WTC11 (cell line): ENCODE data around the gene USH2A. TPM values are rescaled to one million over a fixed set of nuclear protein-coding genes. Genes with fewer than 3 reads are reported as not detected.

Source experiments
- ARID4B ChIP-seq: sonication (generic); formaldehyde crosslinking; IDR thresholded peaks from 2 replicates; pipeline ENCODE4 v1.8.0; 2023; ENCODE audit warnings: missing genetic modification reagents, mild to moderate bottlenecking, borderline replicate concordance
- CBFB ChIP-seq: sonication (generic); formaldehyde crosslinking; IDR thresholded peaks from 2 replicates; pipeline ENCODE4 v1.8.1; 2022; ENCODE audit warnings: mild to moderate bottlenecking, low read depth, missing genetic modification reagents
- ELF4 ChIP-seq: sonication (generic); formaldehyde crosslinking; IDR thresholded peaks from 2 replicates; pipeline ENCODE4 v1.8.1; 2022; ENCODE audit warnings: low read depth, mild to moderate bottlenecking, moderate library complexity, missing genetic modification reagents
- KAT7 ChIP-seq: sonication (generic); formaldehyde crosslinking; IDR thresholded peaks from 2 replicates; pipeline ENCODE4 v1.8.1; 2023; ENCODE audit warnings: missing genetic modification reagents, mild to moderate bottlenecking, borderline replicate concordance
- MXD4 ChIP-seq: fragments of 250-450 bp; sonication (Bioruptor Pico); IDR thresholded peaks from 2 replicates; pipeline ENCODE4 v1.8.0; 2021; ENCODE audit warnings: mild to moderate bottlenecking, moderate library complexity, borderline replicate concordance
- PRDM15 ChIP-seq: sonication (generic); formaldehyde crosslinking; IDR thresholded peaks from 2 replicates; pipeline ENCODE4 v1.8.0; 2022; ENCODE audit warnings: missing genetic modification reagents
- RORB ChIP-seq: fragments of 250-450 bp; sonication (Bioruptor Pico); IDR thresholded peaks from 2 replicates; pipeline ENCODE4 v1.9.0; 2021; ENCODE audit warnings: mild to moderate bottlenecking
- ZNF281 ChIP-seq: sonication (generic); formaldehyde crosslinking; IDR thresholded peaks from 2 replicates; pipeline ENCODE4 v1.8.0; 2023; ENCODE audit warnings: mild to moderate bottlenecking, missing genetic modification reagents
- ZNF512 ChIP-seq: sonication (generic); formaldehyde crosslinking; IDR thresholded peaks from 2 replicates; pipeline ENCODE4 v1.8.1; 2022; ENCODE audit warnings: missing genetic modification reagents, borderline replicate concordance
- ZNF532 ChIP-seq: fragments of 250-450 bp; sonication (Bioruptor Pico); IDR thresholded peaks from 2 replicates; pipeline ENCODE4 v1.9.0; 2021; ENCODE audit warnings: mild to moderate bottlenecking, borderline replicate concordance
- total RNA-seq: library from RNA; stranded (reverse); gene quantifications from 3 replicates; pipeline ENCODE4 v1.2.3, GENCODE V29; 2021

Gene USH2A
- total RNA-seq, 1 experiment from 2014 or later, result 0.37 TPM

- TF ChIP-seq ARID4B (CRISPR knock-in tag) (no peak), ELF4 (CRISPR knock-in tag) (no peak), ZNF532 (CRISPR knock-in tag) (no peak), ZNF281 (CRISPR knock-in tag) (no peak), RORB (no peak), PRDM15 (no peak), ZNF512 (CRISPR knock-in tag) (no peak), KAT7 (no peak), CBFB (CRISPR knock-in tag) (no peak), MXD4 (CRISPR knock-in tag) (no peak)
Observed at GRCh38 chr1:216323344-216323743, 99.9 kb downstream of the USH2A start (continued).
